Activated CD4-positive, alpha-beta T cell treated with anti-CD3 and anti-CD28 coated beads, Interleukin-2, amount 10 ng/mL, durations not matched to agents 24 days and 14 days (primary cell): ENCODE results near the gene FKBP5. TPM values are rescaled to one million over a fixed set of nuclear protein-coding genes. Genes with fewer than 3 reads are reported as not detected.
"Not testable (repeated sequence)": the region's sequence is repeated elsewhere in the genome, so short reads cannot be mapped to it uniquely, and the experiment has no call there.

Experiments used
- DNase-seq: peaks from one replicate; pipeline ENCODE4 v3.0.0; 2022
- H3K27ac Mint-ChIP-seq: one replicate; pipeline ENCODE4 v1.8.0; 2022; ENCODE audit warnings: mild to moderate bottlenecking, mixed read lengths
- H3K27me3 Mint-ChIP-seq: one replicate; pipeline ENCODE4 v1.8.0; 2022; ENCODE audit warnings: mixed read lengths
- H3K36me3 Mint-ChIP-seq: one replicate; pipeline ENCODE4 v1.8.0; 2022; ENCODE audit warnings: low read depth, mild to moderate bottlenecking, mixed read lengths
- H3K4me1 Mint-ChIP-seq: one replicate; pipeline ENCODE4 v1.8.0; 2021; ENCODE audit warnings: mixed read lengths
- H3K4me3 Mint-ChIP-seq: one replicate; pipeline ENCODE4 v1.8.0; 2022; ENCODE audit warnings: mild to moderate bottlenecking, moderate library complexity, mixed read lengths
- H3K9me3 Mint-ChIP-seq: one replicate; pipeline ENCODE4 v1.8.0; 2021; ENCODE audit warnings: mixed read lengths
- intact Hi-C: fragments of 100-400 bp; cut with micrococcal nuclease; formaldehyde crosslinking; loops from one replicate; pipeline ENCODE4 v1.15.1; 2023
- total RNA-seq: library from RNA; stranded (reverse); gene quantifications from 2 replicates; pipeline ENCODE4 v1.2.3, GENCODE V29; 2022

FKBP5 gene
- total RNA-seq, 1 donor from 2014 or later: 85.1 TPM

DNA sequence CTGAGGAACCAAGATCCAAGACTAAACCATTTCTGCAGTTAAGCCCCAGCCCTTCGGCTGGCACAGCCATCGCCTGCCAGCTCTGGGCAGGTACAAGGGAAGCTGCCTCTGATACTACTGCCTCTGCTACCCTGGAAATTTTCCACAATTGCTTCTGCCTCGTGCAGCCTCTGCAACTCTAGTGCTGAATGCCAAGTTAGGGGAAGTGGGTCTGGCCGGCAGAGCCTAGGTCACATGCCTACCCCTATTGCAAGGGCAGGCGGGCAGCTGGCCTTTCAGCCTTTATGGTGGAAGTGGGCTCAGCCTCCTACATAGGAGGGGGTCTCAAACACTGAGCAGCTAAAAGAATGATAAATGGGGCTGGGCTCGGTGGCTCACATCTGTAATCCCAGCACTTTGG lies 131.5 kb downstream of the FKBP5 start:
- H3K4me1 Mint-ChIP-seq: no peaks in the 10 kb centered on the region
- H3K4me3 Mint-ChIP-seq: no peak overlapping the region
- no peaks in the 10 kb centered on the region for H3K36me3 Mint-ChIP-seq
- peaks cover 1% of the 10 kb centered on the region for H3K27me3 Mint-ChIP-seq
- intact Hi-C loops: no loop called here
- no peaks in the 10 kb centered on the region for H3K9me3 Mint-ChIP-seq
- no peak overlapping the region for H3K27ac Mint-ChIP-seq
- DNase-seq: no peak

DNA sequence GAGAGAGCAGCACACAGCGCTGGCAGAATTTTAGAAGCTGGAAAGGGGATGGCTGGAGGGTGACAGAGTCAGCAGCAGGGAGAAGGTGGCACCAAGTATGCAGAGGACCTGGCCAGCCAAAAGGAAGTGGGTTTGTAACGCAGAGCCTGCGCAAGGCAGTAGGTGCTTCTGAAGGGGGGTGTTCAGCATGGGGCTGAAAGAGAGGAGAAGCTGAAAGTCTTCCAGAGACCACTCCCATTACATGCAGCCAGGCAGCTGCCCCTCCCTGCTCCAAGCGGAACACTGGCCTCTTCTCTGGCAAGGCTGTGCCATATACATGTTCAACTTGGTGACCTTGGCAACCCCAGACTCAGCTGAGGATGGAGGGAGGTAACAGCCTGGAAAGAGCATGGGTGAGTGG lies 133.9 kb downstream of the FKBP5 start:
- no peak for DNase-seq
- H3K4me3 Mint-ChIP-seq: no peak overlapping the region
- intact Hi-C loops: no loop called here
- H3K4me1 Mint-ChIP-seq: no peaks in the 10 kb centered on the region
- peaks cover 3% of the 10 kb centered on the region for H3K36me3 Mint-ChIP-seq
- peaks cover 6% of the 10 kb centered on the region for H3K27me3 Mint-ChIP-seq
- H3K27ac Mint-ChIP-seq: no peak overlapping the region
- peaks cover 5% of the 10 kb centered on the region for H3K9me3 Mint-ChIP-seq

DNA sequence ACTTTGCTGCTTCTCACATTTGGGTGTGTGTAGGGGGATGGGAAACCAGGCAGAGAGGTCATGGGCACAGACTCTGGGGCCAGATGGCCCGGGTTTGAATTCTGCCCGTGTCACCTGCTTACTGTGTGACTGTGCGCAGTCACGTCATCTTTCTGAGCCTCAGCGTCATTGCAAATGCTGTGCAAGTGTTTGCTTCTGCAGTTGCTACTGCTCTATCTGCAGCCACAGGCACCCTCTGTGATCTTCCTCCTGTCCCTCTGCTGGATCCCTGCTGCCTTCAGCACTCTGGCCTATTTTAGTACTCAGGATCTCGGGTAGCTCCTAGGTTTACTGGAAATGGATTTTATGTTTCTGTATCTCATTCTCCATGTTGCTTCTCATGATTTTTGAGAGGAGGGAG lies 135.4 kb downstream of the FKBP5 start:
- Mint-ChIP-seq H3K4me1 (no peaks in the 10 kb centered on the region), H3K27ac (no peak overlapping the region), H3K9me3 (peaks cover 5% of the 10 kb centered on the region), H3K27me3 (peaks cover 5% of the 10 kb centered on the region), H3K4me3 (no peak overlapping the region), H3K36me3 (peaks cover 3% of the 10 kb centered on the region)
- intact Hi-C loops: no loop called here
- DNase-seq: no peak

DNA sequence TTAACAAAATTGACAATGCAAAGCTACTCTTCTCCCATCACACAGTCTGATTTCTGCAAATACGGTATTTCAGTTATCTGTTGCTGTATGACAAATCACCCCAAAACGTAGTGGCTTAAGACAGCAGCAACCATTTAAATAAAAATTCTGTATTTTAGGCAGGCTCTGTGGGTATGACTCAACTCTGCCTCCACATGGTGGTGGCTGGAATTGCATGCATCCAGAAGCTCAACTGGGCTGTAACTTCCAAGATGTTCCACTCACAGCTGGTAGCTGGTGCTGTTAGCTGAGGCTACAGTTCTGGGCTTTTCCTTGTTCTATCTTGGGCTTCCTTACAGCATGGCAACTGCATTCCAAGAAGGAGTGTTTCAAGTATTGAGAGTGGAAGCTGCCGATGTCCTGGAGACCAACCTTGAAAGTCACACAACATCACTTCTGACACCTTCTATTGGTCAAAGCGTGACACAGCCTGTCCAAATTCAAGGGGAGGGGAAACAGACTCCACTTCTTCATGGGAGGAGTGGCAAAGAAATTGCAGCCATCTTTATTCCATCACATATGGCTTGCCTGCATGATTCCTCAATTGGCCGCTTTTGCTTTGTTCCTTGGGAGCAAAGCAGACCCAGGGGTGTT lies 136.3 kb downstream of the FKBP5 start:
- H3K27me3 Mint-ChIP-seq: peaks cover 12% of the 10 kb centered on the region
- H3K9me3 Mint-ChIP-seq: peaks cover 5% of the 10 kb centered on the region
- peak; percentile 88 for DNase-seq
- intact Hi-C loops: loop anchor here (1.0 kb wide), 1 partner anchor 29 kb away; no protein-coding TSS in a partner anchor
- no peak overlapping the region for H3K4me3 Mint-ChIP-seq
- no peak overlapping the region for H3K27ac Mint-ChIP-seq
- H3K4me1 Mint-ChIP-seq: no peaks in the 10 kb centered on the region
- peaks cover 3% of the 10 kb centered on the region for H3K36me3 Mint-ChIP-seq

DNA sequence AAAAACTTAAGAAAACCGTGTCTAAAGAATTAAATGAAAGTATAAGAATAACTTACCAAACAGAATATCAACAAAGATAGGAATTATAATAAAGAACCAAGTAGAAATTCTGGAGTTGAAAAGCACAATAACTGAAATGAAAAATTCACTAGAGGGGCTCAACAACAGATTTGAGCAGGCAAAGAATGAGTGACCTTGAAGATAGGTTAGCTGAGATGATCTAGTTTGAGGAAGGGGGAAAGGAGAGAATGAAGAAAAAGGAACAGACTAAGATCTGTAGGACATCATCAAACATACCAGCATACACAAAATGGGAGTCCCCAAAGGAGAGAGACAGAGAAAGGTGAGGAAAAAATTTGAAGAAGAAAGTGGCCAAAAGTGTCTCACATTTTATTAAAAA lies 138.3 kb downstream of the FKBP5 start:
- no peak for DNase-seq
- intact Hi-C loops: no loop called here
- Mint-ChIP-seq H3K27me3 (peaks cover 12% of the 10 kb centered on the region), H3K4me3 (no peak overlapping the region), H3K9me3 (peaks cover 5% of the 10 kb centered on the region), H3K36me3 (peaks cover 3% of the 10 kb centered on the region), H3K27ac (no peak overlapping the region), H3K4me1 (no peaks in the 10 kb centered on the region)

DNA sequence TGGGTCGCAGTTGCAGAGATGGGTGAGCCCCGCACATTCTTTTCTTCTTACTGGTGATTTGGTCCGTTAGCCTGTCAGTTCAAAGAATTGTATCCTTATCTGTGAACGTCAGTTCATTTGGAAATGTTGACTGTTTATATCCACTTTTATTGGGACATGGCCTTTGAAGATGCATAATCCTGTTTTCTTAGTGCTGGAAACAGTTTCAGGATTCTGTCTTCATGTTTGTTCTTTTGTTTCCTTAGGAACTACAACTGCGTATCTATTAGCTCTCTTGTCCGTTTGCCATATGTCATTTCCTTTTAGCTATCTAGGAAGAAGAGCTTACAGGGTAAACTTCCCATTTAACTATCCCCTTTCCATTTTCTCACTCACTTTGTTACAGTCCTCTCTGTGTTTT lies 141.0 kb downstream of the FKBP5 start:
- no peak overlapping the region for H3K27ac Mint-ChIP-seq

DNA sequence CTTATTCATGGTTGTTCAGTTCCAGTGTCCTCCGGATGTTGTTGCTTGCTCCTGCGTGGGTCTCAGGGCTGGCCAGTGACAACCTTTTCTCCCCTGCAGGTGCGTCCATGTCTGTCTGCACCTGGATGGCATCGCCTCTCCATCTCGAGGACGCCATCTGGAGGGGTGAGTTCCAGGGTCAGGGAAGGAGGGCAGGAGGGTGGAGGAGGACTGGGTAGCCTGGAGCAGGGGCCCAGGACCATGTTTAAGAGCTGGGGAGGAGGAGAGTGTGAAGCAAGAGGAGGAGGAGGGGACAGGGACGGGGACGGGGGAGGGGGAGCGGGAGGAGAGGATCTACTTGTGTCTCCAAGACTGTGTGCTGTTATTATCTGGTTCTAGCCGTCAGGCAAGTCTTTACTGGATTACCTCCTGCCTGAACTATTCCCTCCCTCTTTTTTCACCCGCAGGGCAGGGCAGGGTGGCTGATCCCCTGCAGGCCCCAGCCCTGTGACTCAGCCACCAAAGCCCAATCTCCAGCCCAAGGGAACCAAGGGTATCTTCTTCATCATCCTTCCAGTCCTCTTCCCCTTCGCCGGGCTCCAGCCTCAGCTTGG lies 143.8 kb downstream of the FKBP5 start:
- no peaks in the 10 kb centered on the region for H3K9me3 Mint-ChIP-seq
- no peak overlapping the region for H3K4me3 Mint-ChIP-seq
- H3K27ac Mint-ChIP-seq: no peak overlapping the region
- intact Hi-C loops: no loop called here
- peaks cover 5% of the 10 kb centered on the region for H3K4me1 Mint-ChIP-seq
- H3K27me3 Mint-ChIP-seq: peaks cover 8% of the 10 kb centered on the region
- no peaks in the 10 kb centered on the region for H3K36me3 Mint-ChIP-seq
- no peak for DNase-seq

More for the DNA sequence above, 141.0 kb downstream of the FKBP5 start:
- intact Hi-C loops: no loop called here
- Mint-ChIP-seq H3K9me3 (peaks cover 5% of the 10 kb centered on the region), H3K4me3 (no peak overlapping the region), H3K4me1 (peaks cover 5% of the 10 kb centered on the region), H3K27me3 (peaks cover 12% of the 10 kb centered on the region), H3K36me3 (peaks cover 3% of the 10 kb centered on the region)
- DNase-seq: no peak

DNA sequence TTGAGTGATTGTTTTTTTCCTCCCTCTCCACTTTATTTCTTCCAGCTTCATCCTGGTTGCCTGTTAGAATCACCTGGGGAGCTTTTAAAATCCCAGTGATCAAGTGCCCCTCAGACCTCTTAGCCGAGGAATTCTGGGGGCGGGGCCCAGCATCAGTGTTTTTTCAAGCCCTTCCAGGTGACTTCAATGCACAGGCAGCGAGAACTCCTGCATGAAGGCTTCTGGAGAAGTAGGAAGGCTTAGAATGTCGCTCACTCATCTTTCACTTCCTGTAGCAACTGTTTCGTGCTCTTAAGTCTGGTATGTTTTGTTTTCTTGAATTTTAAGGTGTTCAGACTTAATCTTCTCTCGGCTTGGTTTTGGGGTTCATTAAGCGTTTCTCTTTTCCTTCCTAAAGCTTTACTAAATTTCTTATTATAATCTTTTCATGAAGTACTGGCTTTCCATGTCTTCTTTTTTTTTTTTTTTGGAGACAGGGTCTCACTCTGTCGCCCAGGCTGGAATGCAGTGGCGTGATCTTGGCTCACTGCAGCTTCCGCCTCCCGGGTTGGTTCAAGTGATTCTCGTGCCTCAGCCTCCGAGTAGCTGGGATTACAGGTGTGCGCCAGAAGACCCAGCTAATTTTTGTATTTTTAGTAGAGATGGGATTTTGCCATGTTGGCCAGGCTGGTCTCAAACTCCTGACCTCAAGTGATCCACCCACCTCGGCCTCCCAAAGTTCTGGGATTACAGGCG lies 145.1 kb downstream of the FKBP5 start:
- Mint-ChIP-seq H3K4me3 (no peak overlapping the region), H3K9me3 (no peaks in the 10 kb centered on the region), H3K4me1 (peaks cover 5% of the 10 kb centered on the region), H3K27ac (no peak overlapping the region), H3K36me3 (no peaks in the 10 kb centered on the region), H3K27me3 (peaks cover 10% of the 10 kb centered on the region)
- no peak for DNase-seq
- intact Hi-C loops: no loop called here

DNA sequence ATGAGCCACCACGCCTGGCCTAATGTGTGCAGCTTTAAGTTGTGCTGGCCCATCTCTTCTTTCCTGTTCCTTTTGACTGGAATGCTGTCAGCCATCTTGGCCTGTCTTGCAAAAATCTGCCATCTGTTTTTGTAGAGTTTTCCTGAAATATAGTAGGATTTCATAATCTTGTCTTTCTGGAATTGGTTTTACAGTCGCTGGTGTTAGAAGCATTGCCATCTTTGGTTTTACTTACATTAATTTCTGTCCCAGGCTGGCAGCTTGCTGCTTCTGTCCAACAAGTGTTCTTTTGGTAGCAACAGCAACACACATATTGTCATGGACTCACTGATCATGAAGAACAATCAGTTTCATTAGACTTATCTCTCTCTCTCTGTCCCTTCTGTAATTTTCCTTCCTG lies 146.9 kb downstream of the FKBP5 start:
- H3K27me3 Mint-ChIP-seq: peaks cover 3% of the 10 kb centered on the region
- DNase-seq: no peak
- no peaks in the 10 kb centered on the region for H3K9me3 Mint-ChIP-seq
- H3K4me3 Mint-ChIP-seq: no peak overlapping the region
- intact Hi-C loops: no loop called here
- H3K4me1 Mint-ChIP-seq: peaks cover 5% of the 10 kb centered on the region
- H3K36me3 Mint-ChIP-seq: no peaks in the 10 kb centered on the region
- no peak overlapping the region for H3K27ac Mint-ChIP-seq

DNA sequence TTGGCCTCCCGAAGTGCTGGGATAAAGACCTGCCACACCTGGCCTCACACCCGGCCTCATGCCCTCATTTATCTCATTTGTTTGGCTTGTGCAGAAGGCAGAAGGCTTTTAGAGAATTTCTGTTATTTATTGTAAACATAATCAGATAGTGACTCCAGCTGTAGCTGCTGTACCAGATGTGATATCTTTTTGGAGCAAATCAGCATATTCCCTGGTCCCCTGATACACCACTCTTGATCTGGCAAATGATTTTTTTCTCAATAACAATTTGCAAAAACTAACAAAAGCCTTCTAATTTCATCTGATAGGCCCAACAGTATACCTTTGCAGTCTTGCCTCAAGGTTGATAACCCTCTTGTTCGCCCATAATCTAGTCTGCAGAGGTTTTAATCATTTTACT lies 149.5 kb downstream of the FKBP5 start:
- Mint-ChIP-seq H3K4me1 (peaks cover 11% of the 10 kb centered on the region), H3K4me3 (no peak overlapping the region), H3K27me3 (peaks cover 14% of the 10 kb centered on the region), H3K9me3 (no peaks in the 10 kb centered on the region), H3K36me3 (no peaks in the 10 kb centered on the region), H3K27ac (no peak overlapping the region)
- intact Hi-C loops: no loop called here
- no peak for DNase-seq

DNA sequence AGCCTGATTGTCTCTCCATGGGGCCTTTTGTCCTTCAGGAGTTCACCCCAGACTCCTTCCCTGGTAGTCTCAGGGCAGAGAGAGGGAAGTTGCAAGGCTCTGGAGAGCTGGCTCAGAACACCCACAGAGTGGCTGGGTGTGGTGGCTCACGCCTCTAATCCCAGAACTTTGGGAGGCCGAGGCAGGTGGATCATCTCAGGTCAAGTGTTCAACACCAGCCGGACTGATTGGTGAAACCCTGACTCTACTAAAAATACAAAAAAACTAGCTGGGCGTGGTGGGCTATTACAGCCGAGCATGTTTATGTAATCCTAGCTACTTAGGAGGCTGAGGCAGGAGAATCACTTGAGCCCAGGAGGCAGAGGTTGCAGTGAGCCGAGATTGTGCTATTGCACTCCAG lies 152.9 kb downstream of the FKBP5 start:
- H3K27me3 Mint-ChIP-seq: peaks cover 25% of the 10 kb centered on the region
- intact Hi-C loops, H3K9me3 Mint-ChIP-seq, H3K4me3 Mint-ChIP-seq, H3K27ac Mint-ChIP-seq, H3K36me3 Mint-ChIP-seq, DNase-seq, H3K4me1 Mint-ChIP-seq: not testable (repeated sequence)

DNA sequence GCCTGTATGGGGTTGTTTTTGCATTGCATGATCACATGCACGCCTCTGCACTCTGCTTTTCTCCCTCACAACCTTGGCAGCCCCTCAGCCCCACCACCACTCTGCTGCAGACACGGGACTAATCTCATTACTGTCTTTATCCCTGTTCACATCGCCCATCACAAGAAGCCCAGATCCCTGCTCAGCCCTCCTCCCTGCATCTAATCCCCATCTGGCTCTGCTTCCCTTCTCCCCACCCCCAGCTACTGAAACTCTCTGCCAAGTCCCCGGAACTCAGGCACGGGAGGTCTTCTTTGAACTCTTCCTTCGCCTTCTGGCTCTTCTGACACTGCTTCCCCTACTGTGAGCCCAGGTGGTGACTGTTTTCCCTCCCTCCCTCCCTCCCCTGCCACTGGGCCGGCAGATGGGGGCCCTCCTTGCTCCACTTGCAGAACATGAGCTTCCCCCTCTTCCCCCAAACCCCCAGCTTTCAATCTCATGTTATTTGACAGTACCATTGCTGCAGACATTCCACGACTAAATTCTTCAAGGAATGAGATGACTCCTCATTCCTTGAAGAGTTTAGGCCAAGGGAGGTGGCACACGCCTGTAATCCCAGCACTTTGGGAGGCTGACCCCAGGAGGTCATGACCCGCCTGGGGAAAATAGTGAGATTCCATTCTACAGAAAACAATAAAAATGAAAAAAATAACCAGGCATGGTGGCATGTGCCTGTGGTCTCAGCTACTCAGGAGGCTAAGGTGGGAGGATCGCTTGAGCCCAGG lies 154.1 kb downstream of the FKBP5 start:
- H3K9me3 Mint-ChIP-seq: no peaks in the 10 kb centered on the region
- intact Hi-C loops: no loop called here
- no peak overlapping the region for H3K27ac Mint-ChIP-seq
- H3K27me3 Mint-ChIP-seq: peaks cover 25% of the 10 kb centered on the region
- H3K4me3 Mint-ChIP-seq: no peak overlapping the region
- no peaks in the 10 kb centered on the region for H3K36me3 Mint-ChIP-seq
- no peak for DNase-seq
- peaks cover 8% of the 10 kb centered on the region for H3K4me1 Mint-ChIP-seq

DNA sequence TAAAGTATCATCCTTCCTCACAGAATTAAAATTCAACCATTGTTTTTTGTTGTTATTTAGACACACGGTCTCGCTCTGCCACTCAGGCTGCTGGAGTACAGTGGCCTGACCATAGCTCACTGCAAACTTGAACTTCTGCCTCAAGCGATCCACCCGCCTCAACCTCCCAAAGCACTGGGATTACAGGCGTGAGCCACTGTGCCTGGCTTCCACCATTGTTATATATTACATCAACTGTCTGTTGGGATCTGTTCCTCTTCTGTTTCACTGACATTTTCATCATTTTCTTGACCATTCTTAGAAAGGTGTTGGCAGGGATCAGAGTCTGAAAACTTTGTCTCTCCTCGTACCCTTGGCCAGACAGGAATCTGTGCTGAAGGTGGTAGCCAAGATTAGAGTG lies 154.7 kb downstream of the FKBP5 start:
- Mint-ChIP-seq H3K27ac (no peak overlapping the region), H3K4me3 (no peak overlapping the region), H3K27me3 (peaks cover 21% of the 10 kb centered on the region), H3K4me1 (peaks cover 8% of the 10 kb centered on the region), H3K9me3 (no peaks in the 10 kb centered on the region), H3K36me3 (no peaks in the 10 kb centered on the region)
- no peak for DNase-seq
- intact Hi-C loops: no loop called here

DNA sequence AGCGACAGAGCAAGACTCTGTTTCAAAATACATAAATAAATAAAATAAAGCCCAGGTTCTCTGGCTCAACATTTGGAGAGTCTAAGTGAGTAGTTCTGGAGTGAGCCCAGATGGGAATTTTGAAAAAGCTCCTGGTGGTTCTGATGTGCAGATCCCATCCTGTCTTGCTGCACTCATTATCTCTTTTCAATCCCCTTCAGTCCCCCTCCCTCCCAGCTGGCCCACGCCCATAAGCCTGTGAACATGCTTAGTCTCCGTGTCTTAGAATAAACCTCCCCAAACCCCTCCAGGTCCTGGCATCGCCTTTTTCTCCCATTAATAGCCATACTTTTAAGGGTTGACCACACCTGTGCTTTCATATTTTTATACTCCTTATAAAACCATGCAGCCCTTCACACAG lies 156.6 kb downstream of the FKBP5 start:
- intact Hi-C loops: no loop called here
- Mint-ChIP-seq H3K27me3 (peaks cover 24% of the 10 kb centered on the region), H3K4me3 (no peak overlapping the region), H3K4me1 (peaks cover 10% of the 10 kb centered on the region), H3K27ac (no peak overlapping the region), H3K9me3 (no peaks in the 10 kb centered on the region), H3K36me3 (no peaks in the 10 kb centered on the region)
- no peak for DNase-seq
